CD4-positive, alpha-beta memory T cell (primary cell): ENCODE results near the gene AP5S1. TPM values are rescaled to one million over a fixed set of nuclear protein-coding genes. Genes with fewer than 3 reads are reported as not detected.
"Not testable (repeated sequence)": the region's sequence is repeated elsewhere in the genome, so short reads cannot be mapped to it uniquely, and the experiment has no call there.

Experiments
- CTCF ChIA-PET: fragments of 350-600 bp; sonication (Branson Sonifier 250); formaldehyde crosslinking; loops from one replicate; lab custom pipeline; 2021; ENCODE audit warnings: inconsistent platforms; ENCODE audit not compliant: partially characterized antibody; lab: Charles Lee
- POLR2A ChIA-PET: fragments of 350-600 bp; sonication (Branson Sonifier 250); formaldehyde crosslinking; loops from one replicate; lab custom pipeline; 2021; ENCODE audit not compliant: partially characterized antibody; lab: Charles Lee
- DNase-seq, 5 donors: peaks; one replicate each; pipeline versions ENCODE4 v3.0.0 to v3.0.0-alpha.2; 2020 to 2022; ENCODE audit warnings: mixed read lengths in 1 of 5
- H3K27ac ChIP-seq: one replicate; pipeline ENCODE4 v1.7.0; 2013; ENCODE audit warnings: low read depth, low read length
- H3K27me3 ChIP-seq: 2 replicates; pipeline ENCODE4 v1.7.0; 2013; ENCODE audit warnings: mild to moderate bottlenecking, low read length, moderate library complexity; ENCODE audit not compliant: insufficient read depth
- H3K36me3 ChIP-seq: 2 replicates; pipeline ENCODE4 v1.7.0; 2013; ENCODE audit warnings: mild to moderate bottlenecking, low read length, moderate library complexity; ENCODE audit not compliant: insufficient read depth
- H3K4me1 ChIP-seq: 2 replicates; pipeline ENCODE4 v1.7.0; 2013; ENCODE audit warnings: mild to moderate bottlenecking, low read length, moderate library complexity; ENCODE audit not compliant: insufficient read depth
- H3K4me3 ChIP-seq, 2 donors: one replicate each; pipeline ENCODE4 v1.7.0; 2013; ENCODE audit warnings: low read length in 2 of 2, mild to moderate bottlenecking in 1 of 2
- H3K9me3 ChIP-seq, 2 donors: one replicate each; pipeline ENCODE4 v1.7.0; 2013; ENCODE audit warnings: low read length in 2 of 2, control low read depth in 1 of 2; ENCODE audit not compliant: control insufficient read depth in 1 of 2
- H3K27ac Mint-ChIP-seq, 7 donors: one replicate each; pipeline ENCODE4 v1.8.0; 2020 to 2021; ENCODE audit warnings: mixed read lengths in 7 of 7, mild to moderate bottlenecking in 6 of 7, inconsistent platforms in 3 of 7, moderate library complexity in 3 of 7
- H3K27me3 Mint-ChIP-seq, 2 donors: one replicate each; pipeline ENCODE4 v1.8.0; 2020 to 2021; ENCODE audit warnings: mixed read lengths in 2 of 2
- H3K36me3 Mint-ChIP-seq, 2 donors: one replicate each; pipeline ENCODE4 v1.8.0; 2020 to 2021; ENCODE audit warnings: mixed read lengths in 2 of 2, inconsistent platforms in 1 of 2, mild to moderate bottlenecking in 1 of 2
- H3K4me1 Mint-ChIP-seq, 4 donors: one replicate each; pipeline ENCODE4 v1.8.0; 2020 to 2021; ENCODE audit warnings: mixed read lengths in 4 of 4, mild to moderate bottlenecking in 1 of 4
- H3K4me3 Mint-ChIP-seq, 8 donors: one replicate each; pipeline ENCODE4 v1.8.0; 2020 to 2021; ENCODE audit warnings: mixed read lengths in 8 of 8, mild to moderate bottlenecking in 7 of 8, moderate library complexity in 6 of 8, inconsistent platforms in 3 of 8
- H3K9me3 Mint-ChIP-seq, 8 donors: one replicate each; pipeline ENCODE4 v1.8.0; 2020 to 2021; ENCODE audit warnings: mixed read lengths in 8 of 8, mild to moderate bottlenecking in 5 of 8, inconsistent platforms in 3 of 8, moderate library complexity in 1 of 8
- intact Hi-C: fragments of 100-400 bp; cut with micrococcal nuclease; formaldehyde crosslinking; loops from one replicate; pipeline ENCODE4 v1.15.1; 2023
- polyA plus RNA-seq, 2 donors: library from polyadenylated mRNA; unstranded; fragments of 300-500 nt; fragmentation: Illumina TruSeq; gene quantifications; one replicate each; pipeline ENCODE4 v1.2.3, GENCODE V29; 2021
- total RNA-seq, 2 experiments: library from RNA; stranded (reverse); gene quantifications; one replicate each; pipeline ENCODE4 v1.2.3, GENCODE V29; 2021

The AP5S1 gene
- total and polyA plus RNA-seq, 4 experiments from 2014 or later, result 10.4 to 16.8 (median 12.8) TPM

GRCh38 chr20:3829891-3830290, 9.5 kb downstream of the AP5S1 start:
- not testable (repeated sequence) for H3K27me3 Mint-ChIP-seq, H3K4me3 ChIP-seq, H3K4me1 ChIP-seq, H3K27me3 ChIP-seq, H3K4me3 Mint-ChIP-seq, H3K9me3 ChIP-seq, H3K9me3 Mint-ChIP-seq, DNase-seq, H3K27ac ChIP-seq, H3K36me3 ChIP-seq, H3K4me1 Mint-ChIP-seq
- intact Hi-C loops, result loop anchor here (10.0 kb wide), 1 partner anchor 255 kb away; no protein-coding TSS in a partner anchor
- Mint-ChIP-seq H3K27ac (peak overlapping the region in 1 of 7 donors; percentile 80), H3K36me3 (peaks cover 5 to 21% of the 10 kb centered on the region in 2 donors)
- POLR2A ChIA-PET, result interaction anchor here (0.7 kb wide), 1 partner anchor 9 kb away, joined by 3 read pairs; no protein-coding TSS in a partner anchor
- CTCF ChIA-PET, result interaction anchor here (0.7 to 1.0 kb wide), 2 partner anchors 10 to 57 kb away, joined by 3 to 4 read pairs; partner anchors contain the start of gene AP5S1

DNA sequence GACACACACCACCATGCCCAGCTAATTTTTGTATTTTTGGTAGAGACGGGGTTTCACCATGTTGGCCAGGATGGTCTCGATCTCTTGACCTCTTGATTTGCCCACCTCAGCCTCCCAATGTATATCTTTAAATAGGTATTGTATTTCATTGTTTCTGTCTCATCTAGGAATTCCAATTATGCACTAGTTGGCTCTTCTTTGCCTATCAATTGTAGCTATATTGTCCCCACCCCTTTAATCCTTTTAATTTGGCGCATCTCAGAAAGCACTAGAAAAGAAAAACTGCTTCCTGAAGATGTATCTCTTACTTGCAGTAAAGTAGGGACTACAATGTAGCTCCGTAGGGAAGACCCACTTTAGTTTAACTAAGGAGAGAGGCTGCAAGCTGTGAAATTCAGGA, 15.8 kb downstream of the AP5S1 start:
- Histone ChIP-seq H3K4me3 (no peak overlapping the region), H3K9me3 (no peaks in the 10 kb centered on the region), H3K27me3 (no peaks in the 10 kb centered on the region), H3K36me3 (no peaks in the 10 kb centered on the region), H3K4me1 (no peaks in the 10 kb centered on the region), H3K27ac (no peak overlapping the region)
- DNase-seq, result no peak
- Mint-ChIP-seq H3K9me3 (no peaks in the 10 kb centered on the region), H3K4me3 (no peak overlapping the region), H3K27me3 (no peaks in the 10 kb centered on the region), H3K27ac (no peak overlapping the region), H3K4me1 (peaks cover 0 to 2% (median 0%) of the 10 kb centered on the region in 4 donors), H3K36me3 (no peaks in the 10 kb centered on the region)
- ChIA-PET CTCF (interaction anchor here (0.8 to 1.5 kb wide), 3 partner anchors 12 to 81 kb away, joined by 3 to 4 read pairs (median 4); no protein-coding TSS in a partner anchor), POLR2A (interaction anchor here (0.6 kb wide), 1 partner anchor 17 kb away, joined by 3 read pairs; no protein-coding TSS in a partner anchor)
- intact Hi-C loops, result no loop called here

DNA sequence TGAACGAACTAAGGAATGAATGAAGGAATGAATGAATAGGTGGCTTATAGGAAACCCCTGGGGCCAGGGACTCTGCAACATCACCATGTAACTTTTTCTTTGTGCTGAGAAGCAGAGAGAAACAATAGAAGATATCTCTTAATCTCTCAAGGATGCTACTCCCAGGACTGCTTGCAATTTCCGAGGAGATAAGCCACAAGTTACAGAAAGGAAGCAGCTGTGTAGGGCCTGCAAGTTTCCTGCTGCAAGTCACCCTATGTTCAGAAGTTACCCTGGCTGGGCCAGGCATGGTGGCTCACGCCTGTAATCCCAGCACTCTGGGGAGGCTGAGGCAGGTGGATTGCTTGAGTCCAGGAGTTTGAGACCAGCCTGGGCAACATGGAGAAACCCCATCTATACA, 19.0 kb downstream of the AP5S1 start:
- no peaks in the 10 kb centered on the region for H3K36me3 ChIP-seq
- H3K4me1 ChIP-seq, result no peaks in the 10 kb centered on the region
- H3K9me3 ChIP-seq, result no peaks in the 10 kb centered on the region
- Mint-ChIP-seq H3K9me3 (no peaks in the 10 kb centered on the region), H3K27me3 (no peaks in the 10 kb centered on the region), H3K4me3 (no peak overlapping the region), H3K4me1 (peaks cover 0 to 2% (median 0%) of the 10 kb centered on the region in 4 donors), H3K36me3 (no peaks in the 10 kb centered on the region), H3K27ac (peak overlapping the region in 1 of 7 donors; percentile 52)
- no peak overlapping the region for H3K4me3 ChIP-seq
- CTCF ChIA-PET, result interaction anchor here (1.7 kb wide), 1 partner anchor 52 kb away, joined by 3 read pairs; no protein-coding TSS in a partner anchor
- H3K27ac ChIP-seq, result no peak overlapping the region
- no peak for DNase-seq
- POLR2A ChIA-PET, result interaction anchor here (0.6 to 1.1 kb wide), 2 partner anchors 29 to 77 kb away, joined by 3 read pairs; no protein-coding TSS in a partner anchor
- intact Hi-C loops, result no loop called here
- H3K27me3 ChIP-seq, result no peaks in the 10 kb centered on the region

GRCh38 chr20:3840201-3840600, 19.9 kb downstream of the AP5S1 start:
- H3K27me3 ChIP-seq, H3K4me3 Mint-ChIP-seq, H3K4me3 ChIP-seq, intact Hi-C loops, H3K27me3 Mint-ChIP-seq, H3K27ac ChIP-seq, H3K4me1 Mint-ChIP-seq, H3K36me3 ChIP-seq, H3K36me3 Mint-ChIP-seq, H3K9me3 Mint-ChIP-seq, DNase-seq, H3K9me3 ChIP-seq, H3K4me1 ChIP-seq, H3K27ac Mint-ChIP-seq: not testable (repeated sequence)
- ChIA-PET POLR2A (interaction anchor here (1.1 kb wide), 1 partner anchor 77 kb away, joined by 3 read pairs; no protein-coding TSS in a partner anchor), CTCF (interaction anchor here (0.8 kb wide), 1 partner anchor 145 kb away, joined by 3 read pairs; no protein-coding TSS in a partner anchor)

DNA sequence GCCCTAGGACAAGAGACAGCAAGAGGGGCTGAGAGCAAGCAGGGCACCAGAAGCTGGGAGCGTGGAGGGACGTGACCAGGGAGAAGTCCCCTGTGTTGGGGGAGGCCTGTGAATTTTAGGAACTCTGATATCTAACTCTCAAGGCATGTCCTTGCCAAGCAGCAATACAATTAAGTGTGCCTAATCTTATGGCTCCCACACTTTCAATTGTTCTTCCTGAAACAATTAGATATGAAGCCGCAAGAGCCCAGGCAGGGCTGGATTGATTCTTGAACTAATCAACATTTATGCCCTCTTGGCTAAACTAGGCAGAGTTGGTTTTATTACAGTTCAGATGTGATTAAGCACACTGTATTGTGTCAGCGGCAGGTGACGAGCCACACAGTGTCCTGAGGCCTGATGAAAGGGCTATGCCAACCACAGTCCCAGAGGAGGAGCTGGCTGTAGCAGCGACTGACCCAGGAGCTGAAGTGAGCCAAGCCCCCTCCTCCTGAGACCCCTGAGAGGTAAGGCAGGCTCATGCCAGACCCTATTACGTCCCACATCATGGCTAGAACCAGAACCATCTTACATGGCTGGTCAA, 22.1 kb downstream of the AP5S1 start:
- no peaks in the 10 kb centered on the region for H3K27me3 ChIP-seq
- DNase-seq, result no peak
- ChIA-PET CTCF (interaction anchor here (1.2 kb wide), 1 partner anchor 13 kb away, joined by 3 read pairs; no protein-coding TSS in a partner anchor), POLR2A (no interaction called here)
- Mint-ChIP-seq H3K4me3 (no peak overlapping the region), H3K36me3 (no peaks in the 10 kb centered on the region), H3K27me3 (no peaks in the 10 kb centered on the region), H3K27ac (no peak overlapping the region), H3K4me1 (peaks cover 4 to 16% (median 8%) of the 10 kb centered on the region in 4 donors), H3K9me3 (no peaks in the 10 kb centered on the region)
- H3K4me1 ChIP-seq, result peaks cover 11% of the 10 kb centered on the region
- intact Hi-C loops, result no loop called here
- H3K36me3 ChIP-seq, result no peaks in the 10 kb centered on the region
- H3K27ac ChIP-seq, result no peak overlapping the region
- H3K4me3 ChIP-seq, result no peak overlapping the region
- no peaks in the 10 kb centered on the region for H3K9me3 ChIP-seq

- ChIA-PET POLR2A (no interaction called here), CTCF (interaction anchor here (1.2 to 2.5 kb wide), 2 partner anchors 11 to 22 kb away, joined by 3 to 8 read pairs; partner anchors contain the start of gene AP5S1)
- H3K4me3 Mint-ChIP-seq, result no peak overlapping the region
- no peak overlapping the region for H3K4me3 ChIP-seq
- no peaks in the 10 kb centered on the region for H3K27me3 Mint-ChIP-seq
- no peaks in the 10 kb centered on the region for H3K36me3 ChIP-seq
- H3K27ac ChIP-seq, result no peak overlapping the region
- H3K27ac Mint-ChIP-seq, result no peak overlapping the region
- H3K4me1 Mint-ChIP-seq, result peaks cover 12 to 26% (median 13%) of the 10 kb centered on the region in 4 donors
- no peaks in the 10 kb centered on the region for H3K36me3 Mint-ChIP-seq
- no peak for DNase-seq
- H3K27me3 ChIP-seq, result no peaks in the 10 kb centered on the region
- intact Hi-C loops, result no loop called here
- no peaks in the 10 kb centered on the region for H3K9me3 ChIP-seq
- H3K4me1 ChIP-seq, result peaks cover 22% of the 10 kb centered on the region
- H3K9me3 Mint-ChIP-seq, result no peaks in the 10 kb centered on the region
Observed at GRCh38 chr20:3843490-3843889, 23.1 kb downstream of the AP5S1 start.

- Mint-ChIP-seq H3K4me1 (peaks cover 16 to 31% (median 19%) of the 10 kb centered on the region in 4 donors), H3K27ac (peak overlapping the region in 1 of 7 donors; percentile 25), H3K4me3 (peak overlapping the region in 1 of 8 donors; percentile 39)
- DNase-seq, H3K27ac ChIP-seq, intact Hi-C loops, H3K27me3 ChIP-seq, H3K27me3 Mint-ChIP-seq, H3K36me3 Mint-ChIP-seq, H3K9me3 Mint-ChIP-seq, H3K36me3 ChIP-seq, H3K4me3 ChIP-seq, H3K9me3 ChIP-seq: not testable (repeated sequence)
- peaks cover 27% of the 10 kb centered on the region for H3K4me1 ChIP-seq
- CTCF ChIA-PET, result interaction anchor here (0.9 to 2.5 kb wide), 5 partner anchors 9 to 68 kb away, joined by 3 to 9 read pairs (median 4); partner anchors contain the start of gene AP5S1
- POLR2A ChIA-PET, result interaction anchor here (0.6 to 1.8 kb wide), 2 partner anchors 9 to 24 kb away, joined by 3 to 7 read pairs; partner anchors contain the start of gene AP5S1
Observed at GRCh38 chr20:3843990-3844619, 23.8 kb downstream of the AP5S1 start.
